AG09319 (cell line): ENCODE measurements around the gene CLEC18A.
"Not testable (repeated sequence)": the region's sequence is repeated elsewhere in the genome, so short reads cannot be mapped to it uniquely, and the experiment has no call there.

ENCODE experiments used
- DNase-seq: peaks from one replicate; pipeline ENCODE4 v3.0.0-alpha.2; 2010; ENCODE audit warnings: low read depth; ENCODE audit errors: extremely low read depth
- CTCF ChIP-seq: IDR thresholded peaks from 2 replicates; pipeline ENCODE4 v1.5.1; 2011; ENCODE audit warnings: low read depth, mild to moderate bottlenecking, inconsistent platforms, low read length, moderate library complexity

Gene CLEC18A

GRCh38 chr16:69951017-69951671 is at the start of gene CLEC18A:
Gene CLEC18A, plus strand, starts transcription at chr16:69951334. Its CDS starts 33 bp downstream, at chr16:69951367.
- not testable (repeated sequence) for DNase-seq

GRCh38 chr16:69903865-69904415 is 47.2 kb upstream of the CLEC18A start:
- TF ChIP-seq CTCF: no peak
- no peak for DNase-seq

GRCh38 chr16:69904495-69905170 is 46.5 kb upstream of the CLEC18A start:
- TF ChIP-seq CTCF: no peak
- DNase-seq: no peak

- TF ChIP-seq CTCF: no peak
- no peak for DNase-seq
Measured at GRCh38 chr16:69905171-69905555, 46.0 kb upstream of the CLEC18A start.

- peak; percentile 70 for DNase-seq
- no peak for TF ChIP-seq CTCF
Measured at GRCh38 chr16:69906838-69907401, 44.2 kb upstream of the CLEC18A start.

GRCh38 chr16:69909043-69909442 is 42.1 kb upstream of the CLEC18A start:
- no peak for DNase-seq
- TF ChIP-seq CTCF: no peak

GRCh38 chr16:69909760-69910159 is 41.4 kb upstream of the CLEC18A start:
- no peak for TF ChIP-seq CTCF
- DNase-seq: no peak
